Measurements from ENCODE around the gene CTRB1. TPM values are rescaled to one million over a fixed set of nuclear protein-coding genes. Genes with fewer than 3 reads are reported as not detected.
"Not testable (repeated sequence)": the region's sequence is repeated elsewhere in the genome, so short reads cannot be mapped to it uniquely, and the experiment has no call there.

The CTRB1 gene
- total RNA-seq, 1 donor = not detected

DNA sequence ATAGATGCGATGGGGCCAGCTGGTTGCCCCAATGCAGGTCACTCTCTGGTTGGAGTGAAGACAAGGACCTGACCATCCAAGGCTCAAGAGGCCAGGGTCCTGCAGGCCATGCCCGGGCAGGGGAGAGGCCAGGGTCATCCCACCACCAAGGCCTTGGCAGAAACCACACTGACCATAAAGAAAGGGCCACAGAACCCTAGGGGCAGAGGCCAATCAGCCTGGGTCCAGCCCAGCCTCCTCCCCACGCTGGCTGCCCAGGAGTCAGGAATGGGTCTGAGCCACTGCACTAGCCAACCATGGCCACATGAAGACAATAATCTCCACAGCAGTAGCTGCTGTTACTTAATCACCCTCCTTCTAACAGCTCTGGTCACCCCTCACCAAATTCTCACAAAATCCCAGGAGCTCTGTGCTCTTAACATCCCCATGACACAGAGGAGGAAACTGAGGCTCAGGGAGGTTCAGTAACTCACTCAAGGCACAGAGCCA, 42.8 kb downstream of the CTRB1 start:
- H3K27me3 ChIP-seq (ENCODE audit: insufficient read depth, low read length) = peaks cover 37% of the 10 kb centered on the region
- peaks cover 8% of the 10 kb centered on the region for H3K4me1 ChIP-seq (ENCODE audit: insufficient read depth, low read length)
- no peak overlapping the region for H3K4me3 ChIP-seq (ENCODE audit: low read length)
- H3K9me3 ChIP-seq (ENCODE audit: low read depth, low read length) = no peaks in the 10 kb centered on the region

DNA sequence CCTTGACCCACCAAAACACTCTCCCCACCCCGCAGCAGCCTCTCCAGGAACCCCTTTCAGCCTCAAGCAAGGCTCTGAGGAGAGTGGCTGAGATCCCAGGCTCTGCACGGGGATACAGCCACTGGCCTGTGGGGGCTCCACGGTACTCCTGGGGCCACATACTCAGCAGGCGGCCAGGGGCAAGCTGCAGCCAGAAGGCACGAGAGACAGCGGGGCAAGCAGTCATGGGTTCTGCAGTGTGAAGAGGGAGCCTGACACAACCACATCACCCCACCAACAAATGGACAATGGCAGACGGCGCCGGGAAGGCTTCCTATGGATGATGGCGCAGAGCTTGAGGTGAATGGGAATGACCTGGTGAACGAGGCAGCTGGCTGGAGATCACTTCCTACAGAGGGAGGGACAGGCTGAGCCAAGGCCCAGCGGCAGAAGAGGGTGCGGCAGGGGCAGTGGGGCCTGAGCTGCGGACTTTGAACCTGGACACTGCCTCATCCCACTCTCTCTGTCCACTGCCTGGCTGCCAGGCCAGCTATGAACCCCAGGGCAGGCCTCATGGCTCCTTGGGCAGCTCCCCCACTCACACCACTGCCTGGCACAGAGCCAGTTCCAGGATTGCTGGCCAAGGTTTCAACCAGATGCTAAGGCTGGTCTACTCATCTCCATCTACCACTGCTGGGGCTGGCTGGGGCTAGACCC, 43.5 kb downstream of the CTRB1 start:
- H3K4me1 ChIP-seq (ENCODE audit: insufficient read depth, low read length) = peaks cover 8% of the 10 kb centered on the region
- H3K4me3 ChIP-seq (ENCODE audit: low read length) = no peak overlapping the region
- H3K9me3 ChIP-seq (ENCODE audit: low read depth, low read length) = no peaks in the 10 kb centered on the region
- peaks cover 40% of the 10 kb centered on the region for H3K27me3 ChIP-seq (ENCODE audit: insufficient read depth, low read length)

DNA sequence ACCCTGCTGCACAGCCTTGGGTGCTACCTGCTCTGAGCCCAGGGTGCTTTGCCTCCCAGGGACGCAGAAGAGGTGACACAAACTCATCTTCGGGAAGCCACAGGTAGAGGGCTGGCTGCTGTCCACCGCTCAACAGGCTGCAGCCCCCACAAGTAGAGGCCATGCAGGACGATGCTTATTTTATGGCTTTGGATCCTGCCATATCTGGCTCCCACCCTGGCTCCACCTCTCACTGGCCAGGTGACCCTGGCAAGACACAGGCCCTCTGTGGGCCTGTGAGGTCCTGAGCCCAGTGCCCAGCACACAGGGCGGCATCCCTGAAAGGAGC, 44.0 kb downstream of the CTRB1 start:
- peaks cover 8% of the 10 kb centered on the region for H3K4me1 ChIP-seq (ENCODE audit: insufficient read depth, low read length)
- H3K27me3 ChIP-seq (ENCODE audit: insufficient read depth, low read length) = peaks cover 40% of the 10 kb centered on the region
- H3K4me3 ChIP-seq (ENCODE audit: low read length) = no peak overlapping the region
- H3K9me3 ChIP-seq (ENCODE audit: low read depth, low read length) = no peaks in the 10 kb centered on the region

DNA sequence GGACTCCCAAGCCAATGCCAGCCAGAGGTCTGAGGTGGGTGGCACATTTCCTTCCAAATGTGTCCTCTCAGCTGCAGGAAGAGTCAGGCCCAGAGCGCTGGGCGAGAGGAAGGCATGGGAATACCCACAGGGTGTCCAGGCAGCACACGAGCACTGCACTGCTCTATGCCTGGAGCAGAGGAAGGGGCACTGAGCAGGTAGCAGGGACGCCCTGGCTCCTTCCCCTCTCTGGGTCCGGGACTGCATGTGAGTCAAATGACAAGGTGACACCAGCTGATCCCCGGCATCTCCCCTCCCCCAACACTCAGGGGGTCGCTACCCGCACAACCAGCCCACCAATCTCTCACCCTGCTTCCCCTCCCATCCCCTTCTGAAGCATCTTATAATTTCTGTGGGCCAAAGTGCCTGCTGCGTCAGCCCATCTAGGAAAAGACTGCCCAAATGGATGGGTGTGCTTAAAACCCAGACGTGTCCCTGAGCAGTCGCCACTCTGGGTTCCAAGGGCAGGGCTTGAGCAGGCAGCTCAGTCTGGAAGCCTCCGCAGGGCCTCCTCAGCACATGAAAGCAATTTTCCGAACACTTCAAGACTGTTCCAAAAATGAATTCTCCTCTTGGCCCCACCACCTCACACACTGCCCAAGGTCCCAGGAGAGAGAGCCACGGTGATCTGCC, 44.6 kb downstream of the CTRB1 start:
- H3K4me1 ChIP-seq (ENCODE audit: insufficient read depth, low read length) = peaks cover 8% of the 10 kb centered on the region
- H3K27me3 ChIP-seq (ENCODE audit: insufficient read depth, low read length) = peaks cover 42% of the 10 kb centered on the region
- H3K9me3 ChIP-seq (ENCODE audit: low read depth, low read length) = no peaks in the 10 kb centered on the region
- H3K4me3 ChIP-seq (ENCODE audit: low read length) = no peak overlapping the region

DNA sequence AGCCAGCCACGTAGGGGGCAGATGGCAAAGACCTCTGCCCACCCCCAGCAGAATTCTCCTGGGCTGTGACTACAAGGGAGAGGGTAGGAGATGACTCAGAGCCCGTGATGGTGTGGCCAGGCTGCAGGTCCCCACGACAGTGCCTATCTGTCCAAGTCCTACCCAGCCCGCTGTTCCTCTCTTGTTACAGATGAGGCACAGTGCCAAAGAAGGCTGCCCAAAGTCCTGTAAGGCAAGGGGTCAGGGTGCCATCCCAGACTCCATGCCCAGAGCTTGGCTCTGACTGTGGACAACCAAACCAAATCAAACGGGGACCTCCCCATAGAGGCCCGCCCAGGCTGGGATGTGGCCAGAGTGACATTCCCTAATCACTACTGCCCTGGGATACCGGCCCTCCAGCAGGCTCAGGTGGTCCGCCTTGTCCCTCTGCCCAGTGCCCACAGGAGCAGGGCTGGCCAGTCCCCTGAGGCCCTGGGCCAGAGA, 45.2 kb downstream of the CTRB1 start:
- peaks cover 42% of the 10 kb centered on the region for H3K27me3 ChIP-seq (ENCODE audit: insufficient read depth, low read length)
- no peak overlapping the region for H3K4me3 ChIP-seq (ENCODE audit: low read length)

DNA sequence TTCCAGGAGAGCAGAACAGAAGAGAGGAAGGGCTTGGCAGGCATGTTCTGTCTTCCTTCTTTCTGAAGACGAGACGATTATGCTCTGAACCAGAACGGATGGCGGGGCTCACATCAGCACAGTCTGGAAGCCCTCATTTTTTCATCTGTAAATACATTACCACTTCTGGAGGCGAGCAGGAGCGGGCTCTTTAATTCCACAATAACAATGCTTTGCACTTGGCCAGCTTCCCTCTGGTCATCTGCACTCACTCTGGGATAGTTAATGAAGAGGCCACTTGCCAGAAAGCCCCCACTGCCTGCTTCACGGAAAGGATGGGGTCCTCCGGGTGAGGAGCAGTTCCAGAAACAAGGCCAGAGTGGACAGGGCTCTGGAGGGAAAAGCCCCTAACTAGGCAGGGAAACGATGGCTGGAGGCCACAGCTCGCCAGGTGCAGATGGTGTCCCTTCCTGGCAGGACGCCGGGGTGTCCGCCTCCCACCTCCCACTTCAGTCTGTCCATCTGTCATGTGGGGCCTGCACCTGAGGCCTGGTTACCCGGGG, 45.7 kb downstream of the CTRB1 start:
- H3K9me3 ChIP-seq (ENCODE audit: low read depth, low read length) = no peaks in the 10 kb centered on the region
- no peak overlapping the region for H3K4me3 ChIP-seq (ENCODE audit: low read length)
- peaks cover 8% of the 10 kb centered on the region for H3K4me1 ChIP-seq (ENCODE audit: insufficient read depth, low read length)
- H3K27me3 ChIP-seq (ENCODE audit: insufficient read depth, low read length) = peaks cover 43% of the 10 kb centered on the region

More for the DNA sequence above, 45.2 kb downstream of the CTRB1 start:
- Histone ChIP-seq H3K9me3 (ENCODE audit: low read depth, low read length) (no peaks in the 10 kb centered on the region), H3K4me1 (ENCODE audit: insufficient read depth, low read length) (peaks cover 8% of the 10 kb centered on the region)

DNA sequence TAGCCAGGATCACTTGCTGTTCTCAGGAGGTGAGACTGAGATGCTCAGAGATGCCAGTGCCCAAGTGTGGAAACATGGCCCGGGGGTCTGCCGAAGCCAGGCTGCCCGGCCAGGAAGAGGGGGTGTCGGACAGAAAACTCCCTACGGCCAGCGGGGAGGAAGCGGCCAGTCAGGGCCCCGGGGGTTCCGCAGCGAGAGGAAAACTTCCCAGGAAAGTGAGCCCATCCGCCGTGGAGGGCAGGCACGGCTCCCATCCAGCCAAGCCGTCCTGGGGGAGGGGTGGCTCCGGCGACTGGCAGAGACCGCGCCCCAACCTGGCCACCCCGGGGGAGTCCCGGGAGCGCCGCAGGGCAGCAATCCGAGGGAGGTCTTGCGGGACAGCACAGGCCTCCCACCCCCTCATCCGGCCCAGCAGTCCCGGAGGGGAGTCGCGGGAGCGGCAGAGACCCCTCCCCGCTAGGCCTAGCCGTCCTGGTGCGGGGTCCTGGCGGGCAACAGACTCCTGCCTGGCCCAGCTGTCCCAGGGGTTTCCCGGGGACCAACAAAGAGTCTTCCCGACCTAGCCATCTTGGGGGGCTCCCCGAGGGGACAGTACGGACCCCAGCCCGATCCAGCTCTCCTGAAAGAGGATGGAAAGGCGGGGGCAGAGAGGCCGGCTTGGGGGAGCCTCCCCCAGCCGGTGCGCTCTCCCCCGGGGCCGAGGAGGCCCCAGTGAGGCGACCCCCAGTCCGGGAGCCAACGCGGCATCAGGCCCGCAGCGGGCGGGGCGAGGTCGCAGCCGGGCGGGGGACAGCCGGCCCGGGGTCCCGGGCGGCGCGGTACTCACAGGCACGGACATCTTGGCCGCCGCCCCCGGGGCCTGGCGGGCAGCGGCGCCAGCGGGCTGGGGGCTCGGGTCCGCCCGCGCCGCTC, 46.5 kb downstream of the CTRB1 start:
- Histone ChIP-seq H3K27me3 (ENCODE audit: insufficient read depth, low read length) (peaks cover 45% of the 10 kb centered on the region), H3K9me3 (ENCODE audit: low read depth, low read length) (no peaks in the 10 kb centered on the region), H3K4me1 (ENCODE audit: insufficient read depth, low read length) (peaks cover 8% of the 10 kb centered on the region), H3K4me3 (ENCODE audit: low read length) (peak overlapping the region; percentile 19)

DNA sequence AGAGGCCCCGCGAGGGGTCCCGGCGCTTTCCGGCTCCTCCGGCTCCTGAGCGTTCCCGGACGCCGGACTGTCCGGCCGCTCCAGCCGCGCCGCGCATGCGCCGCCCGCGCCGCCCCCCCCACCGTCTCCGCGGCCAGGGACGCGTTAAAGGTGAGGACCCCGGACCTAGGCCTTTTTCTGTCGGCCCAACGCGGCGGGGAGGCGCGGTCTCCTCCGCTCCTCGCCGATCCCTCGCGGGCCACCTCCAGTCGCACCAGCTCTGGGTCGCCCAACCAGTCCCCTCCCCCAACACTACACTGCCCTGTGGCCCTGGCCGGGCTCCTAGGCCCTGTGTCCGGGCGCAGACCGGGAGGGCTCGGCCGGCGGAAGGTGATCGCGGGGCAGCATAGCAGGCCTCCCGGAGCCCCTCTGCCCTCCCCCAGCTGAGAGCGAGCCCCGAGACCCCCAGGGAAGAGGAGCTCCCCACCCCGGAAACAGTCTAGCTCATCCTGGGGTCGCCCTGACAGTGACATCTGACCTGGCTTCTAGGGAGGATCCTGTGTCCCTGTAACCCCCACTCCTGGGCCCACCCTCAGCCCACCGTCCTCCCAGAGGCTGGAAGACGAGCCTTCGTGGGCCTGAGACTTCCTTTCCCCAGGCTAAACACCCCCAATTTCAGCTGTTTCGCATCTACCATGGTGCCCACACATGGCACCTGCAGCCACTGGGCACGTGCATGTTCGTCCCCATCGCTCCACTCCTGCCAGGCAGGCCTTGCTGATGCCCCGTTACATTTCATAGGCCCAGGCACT, 47.3 kb downstream of the CTRB1 start:
- Histone ChIP-seq H3K4me3 (ENCODE audit: low read length) (peak overlapping the region; percentile 19), H3K4me1 (ENCODE audit: insufficient read depth, low read length) (peaks cover 8% of the 10 kb centered on the region), H3K27me3 (ENCODE audit: insufficient read depth, low read length) (peaks cover 45% of the 10 kb centered on the region), H3K9me3 (ENCODE audit: low read depth, low read length) (no peaks in the 10 kb centered on the region)

DNA sequence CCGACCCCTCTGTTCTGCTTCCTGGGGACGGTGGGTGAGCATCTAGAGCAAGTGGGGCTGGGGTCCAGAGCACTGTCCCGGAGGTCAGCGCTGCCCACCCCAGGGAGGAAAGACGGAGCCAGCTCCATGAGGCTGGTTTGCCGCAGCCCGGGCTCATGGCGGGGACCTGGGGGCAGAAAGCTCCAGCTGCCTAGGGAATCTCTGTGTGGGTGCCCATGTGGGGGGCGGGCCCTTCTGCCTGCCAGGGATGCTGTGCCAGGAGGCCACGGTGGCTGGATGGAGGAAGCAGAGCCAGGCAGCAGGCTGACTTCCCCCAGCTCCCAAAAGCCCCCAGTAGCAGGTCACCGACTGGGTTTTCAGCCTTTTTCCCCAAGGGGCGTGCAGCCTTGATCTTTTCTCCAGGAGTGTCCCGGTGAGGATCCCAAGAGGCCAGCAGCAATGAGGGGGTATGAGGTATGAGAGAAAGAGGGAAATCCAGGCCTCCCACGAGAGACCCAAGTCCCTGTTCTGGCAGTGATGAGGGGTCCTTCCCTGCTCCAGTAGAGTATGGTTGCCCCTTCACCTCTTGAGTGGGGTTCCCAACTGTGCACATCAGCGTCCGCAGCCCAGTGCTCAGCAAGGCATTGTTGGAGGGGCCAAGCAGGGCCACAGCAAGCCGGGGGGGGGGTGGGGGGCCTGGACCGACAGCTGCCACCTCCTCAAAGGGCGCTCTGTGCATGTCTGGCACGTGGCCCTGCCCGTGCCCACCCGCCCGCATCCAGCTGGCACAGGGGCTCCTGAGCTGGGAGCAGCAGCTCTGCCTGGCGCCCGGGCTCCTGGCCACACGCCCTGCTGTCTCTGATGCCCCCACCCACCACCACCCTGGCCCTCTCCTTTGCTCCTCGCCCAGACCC, 48.2 kb downstream of the CTRB1 start:
- H3K4me1 ChIP-seq (ENCODE audit: insufficient read depth, low read length) = peaks cover 8% of the 10 kb centered on the region
- H3K4me3 ChIP-seq (ENCODE audit: low read length) = no peak overlapping the region
- H3K9me3 ChIP-seq (ENCODE audit: low read depth, low read length) = no peaks in the 10 kb centered on the region
- H3K27me3 ChIP-seq (ENCODE audit: insufficient read depth, low read length) = peaks cover 53% of the 10 kb centered on the region

DNA sequence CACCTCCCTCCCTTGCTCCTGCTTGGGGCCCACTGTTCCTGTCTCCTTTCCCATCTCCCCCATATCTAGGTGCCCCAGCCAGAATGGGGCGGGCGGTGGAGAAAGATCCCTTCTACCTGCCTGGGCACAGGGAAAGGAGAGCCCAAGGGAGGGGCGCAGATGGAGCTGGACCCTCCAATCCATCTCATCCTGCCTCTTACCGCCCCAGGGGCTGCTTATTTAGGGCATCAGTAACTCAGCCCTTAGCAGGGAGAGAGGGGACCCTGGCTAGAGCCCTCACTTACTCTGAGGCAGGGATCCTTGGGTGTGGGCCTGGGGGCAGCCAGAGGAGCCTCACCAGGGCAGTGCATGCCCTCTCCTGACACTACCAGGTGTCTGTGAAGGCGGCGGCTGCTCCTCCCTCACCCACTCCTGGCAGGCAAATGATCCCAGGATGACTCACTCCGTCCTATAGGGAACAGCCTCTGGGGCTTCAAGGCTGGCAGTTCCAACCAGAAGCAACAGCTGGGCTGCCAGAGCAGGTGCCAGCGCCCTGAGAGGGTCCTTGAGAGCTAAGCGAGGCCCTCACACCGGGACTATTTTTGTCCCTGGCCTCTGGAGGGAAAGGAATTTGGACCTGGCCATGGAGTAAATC, 49.0 kb downstream of the CTRB1 start:
- H3K27me3 ChIP-seq (ENCODE audit: insufficient read depth, low read length) = peaks cover 53% of the 10 kb centered on the region
- peaks cover 8% of the 10 kb centered on the region for H3K4me1 ChIP-seq (ENCODE audit: insufficient read depth, low read length)
- no peaks in the 10 kb centered on the region for H3K9me3 ChIP-seq (ENCODE audit: low read depth, low read length)
- no peak overlapping the region for H3K4me3 ChIP-seq (ENCODE audit: low read length)

DNA sequence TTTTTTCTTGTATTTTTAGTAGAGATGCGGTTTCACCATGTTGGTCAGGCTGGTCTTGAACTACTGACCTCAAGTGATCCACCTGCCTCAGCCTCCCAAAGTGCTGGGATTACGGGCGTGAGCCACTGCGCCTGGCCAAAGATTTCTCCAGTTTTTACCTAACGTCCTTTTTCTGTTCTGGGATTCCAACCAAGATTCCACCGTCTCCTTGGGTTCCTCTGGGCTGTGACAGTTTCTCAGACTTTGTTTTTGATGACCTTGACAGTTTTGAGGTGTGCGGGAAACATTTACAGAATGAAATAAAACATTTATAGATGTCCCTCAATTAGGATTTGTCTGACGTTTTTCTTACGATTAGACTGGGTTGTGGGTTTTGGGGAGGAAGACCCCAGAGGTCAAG, 50.6 kb downstream of the CTRB1 start:
- not testable (repeated sequence) for H3K9me3 ChIP-seq (ENCODE audit: low read depth, low read length); H3K4me3 ChIP-seq (ENCODE audit: low read length); H3K4me1 ChIP-seq (ENCODE audit: insufficient read depth, low read length)
- peaks cover 42% of the 10 kb centered on the region for H3K27me3 ChIP-seq (ENCODE audit: insufficient read depth, low read length)

DNA sequence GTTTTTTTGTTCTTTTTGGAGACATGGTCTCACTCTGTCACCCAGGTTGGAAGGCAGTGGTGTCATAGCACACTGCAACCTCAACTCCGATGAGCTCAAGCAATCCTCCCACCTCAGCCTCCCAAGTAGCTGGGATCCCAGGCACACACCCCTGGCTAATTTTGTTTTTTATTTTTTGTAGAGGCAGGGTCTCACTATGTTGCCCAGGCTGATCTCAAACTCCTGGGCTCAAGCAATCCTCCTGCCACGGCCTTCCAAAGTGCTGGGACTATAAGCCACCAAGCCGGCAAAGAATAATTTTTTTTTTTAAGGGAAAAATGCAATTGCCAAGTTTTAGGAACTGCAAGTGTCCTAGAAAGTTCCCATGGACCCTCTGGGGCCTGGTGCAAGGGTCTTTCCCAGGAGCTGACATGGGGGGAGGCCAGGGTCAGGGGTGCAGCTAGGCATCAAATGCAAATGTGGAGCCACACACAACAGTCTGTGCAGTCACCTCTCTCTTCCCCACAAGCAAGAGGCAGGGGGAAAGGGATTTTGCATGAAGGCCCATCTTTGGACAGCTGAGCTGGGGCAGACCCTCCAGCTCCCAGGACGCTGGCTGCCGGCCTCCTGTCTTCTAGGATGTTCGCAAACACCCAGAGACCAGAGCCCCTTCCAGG, 52.8 kb downstream of the CTRB1 start:
- Histone ChIP-seq H3K4me1 (ENCODE audit: insufficient read depth, low read length) (no peaks in the 10 kb centered on the region), H3K4me3 (ENCODE audit: low read length) (no peak overlapping the region), H3K27me3 (ENCODE audit: insufficient read depth, low read length) (peaks cover 28% of the 10 kb centered on the region), H3K9me3 (ENCODE audit: low read depth, low read length) (no peaks in the 10 kb centered on the region)

DNA sequence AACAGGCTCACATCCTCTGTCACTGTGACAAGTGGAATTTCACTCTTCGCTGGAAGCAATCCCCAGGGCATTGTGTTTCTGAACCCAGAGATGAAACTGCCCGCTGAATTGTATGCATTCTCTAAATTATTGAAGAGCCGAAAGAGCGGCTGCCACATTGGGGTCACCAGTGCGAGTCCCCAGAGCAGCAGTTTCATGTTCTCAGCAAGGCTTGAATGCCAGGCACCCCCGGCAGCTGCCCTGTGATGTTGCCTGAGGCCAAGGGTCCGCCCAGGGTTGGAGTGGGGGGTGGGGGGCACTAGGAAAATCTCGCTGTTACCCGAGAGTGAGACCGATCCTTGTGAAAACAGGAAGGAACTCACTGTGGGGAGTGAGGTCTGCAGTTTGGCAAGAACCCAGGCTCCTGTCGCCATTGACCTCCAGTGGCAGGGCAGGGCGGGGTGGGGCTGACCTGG, 53.3 kb downstream of the CTRB1 start:
- Histone ChIP-seq H3K4me1 (ENCODE audit: insufficient read depth, low read length) (no peaks in the 10 kb centered on the region), H3K27me3 (ENCODE audit: insufficient read depth, low read length) (peaks cover 25% of the 10 kb centered on the region), H3K9me3 (ENCODE audit: low read depth, low read length) (no peaks in the 10 kb centered on the region), H3K4me3 (ENCODE audit: low read length) (no peak overlapping the region)
